ENCODE results near the gene NEDD4L.
"Not testable (repeated sequence)": the region's sequence is repeated elsewhere in the genome, so short reads cannot be mapped to it uniquely, and the experiment has no call there.

The NEDD4L gene

DNA sequence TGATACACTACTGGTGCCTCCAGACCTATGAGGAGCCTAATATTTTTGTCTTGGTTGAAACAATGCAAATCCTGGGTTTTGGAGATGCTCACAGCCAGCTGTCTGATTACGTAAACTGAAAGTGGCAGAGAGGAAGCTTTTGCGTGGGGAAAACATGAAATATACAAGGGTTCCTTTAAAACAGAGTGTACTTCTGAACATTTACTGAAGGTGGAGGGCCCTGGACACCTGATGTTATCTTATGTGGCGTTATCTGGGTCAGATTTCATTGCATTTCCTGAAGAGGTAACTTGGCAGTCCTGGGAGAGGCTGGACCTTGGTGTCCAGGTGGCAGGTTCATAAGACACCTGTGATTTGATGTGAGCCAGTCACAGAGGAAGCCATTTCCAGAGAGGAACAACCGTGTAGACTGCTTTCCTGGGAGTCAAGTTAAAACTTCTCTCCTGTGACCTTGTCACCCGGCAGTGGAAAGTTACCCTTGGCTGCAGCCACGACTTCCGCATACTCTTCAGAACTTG is 105.0 kb downstream of the NEDD4L start:
- no peak for DNase-seq (ENCODE audit: extremely low read depth in 1 of 2, low read depth in 1 of 2)

- DNase-seq (ENCODE audit: extremely low read depth in 1 of 2, low read depth in 1 of 2), result no peak
Observed at GRCh38 chr18:58150772-58151171, 106.7 kb downstream of the NEDD4L start.

- DNase-seq (ENCODE audit: extremely low read depth in 1 of 2, low read depth in 1 of 2), result no peak
Observed at GRCh38 chr18:58152216-58152615, 108.2 kb downstream of the NEDD4L start.

GRCh38 chr18:58152891-58153290 is 108.9 kb downstream of the NEDD4L start:
- no peak for DNase-seq (ENCODE audit: extremely low read depth in 1 of 2, low read depth in 1 of 2)

GRCh38 chr18:58156516-58156915 is 112.5 kb downstream of the NEDD4L start:
- DNase-seq (ENCODE audit: extremely low read depth in 1 of 2, low read depth in 1 of 2), result no peak

- DNase-seq (ENCODE audit: extremely low read depth in 1 of 2, low read depth in 1 of 2), result no peak
Observed at GRCh38 chr18:58157237-58157636, 113.2 kb downstream of the NEDD4L start.

DNA sequence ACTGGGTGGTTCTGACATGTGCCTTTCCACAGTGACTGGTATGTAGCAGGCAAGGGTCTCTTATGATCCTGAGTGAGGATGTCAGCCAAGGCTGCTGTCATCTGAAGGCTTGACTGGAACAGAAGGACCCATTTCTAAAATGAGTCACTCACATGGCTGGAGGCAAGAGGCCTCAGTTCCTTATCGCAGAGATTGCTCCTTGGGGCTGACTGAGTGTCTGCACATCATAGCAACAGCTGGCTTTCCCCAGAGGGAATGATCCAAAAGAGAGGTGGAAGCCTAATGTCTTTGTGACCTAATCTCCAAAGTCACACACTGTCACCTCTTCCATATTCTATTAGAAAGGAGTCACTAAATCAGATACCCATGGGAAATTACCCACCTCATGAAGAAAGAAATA is 114.0 kb downstream of the NEDD4L start:
- DNase-seq (ENCODE audit: extremely low read depth in 1 of 2, low read depth in 1 of 2), result no peak

GRCh38 chr18:58158459-58158858 is 114.4 kb downstream of the NEDD4L start:
- no peak for DNase-seq (ENCODE audit: extremely low read depth in 1 of 2, low read depth in 1 of 2)

GRCh38 chr18:58161659-58162058 is 117.6 kb downstream of the NEDD4L start:
- DNase-seq (ENCODE audit: extremely low read depth in 1 of 2, low read depth in 1 of 2), result no peak

- no peak for DNase-seq (ENCODE audit: extremely low read depth in 1 of 2, low read depth in 1 of 2)
Observed at GRCh38 chr18:58162127-58162526, 118.1 kb downstream of the NEDD4L start.

DNA sequence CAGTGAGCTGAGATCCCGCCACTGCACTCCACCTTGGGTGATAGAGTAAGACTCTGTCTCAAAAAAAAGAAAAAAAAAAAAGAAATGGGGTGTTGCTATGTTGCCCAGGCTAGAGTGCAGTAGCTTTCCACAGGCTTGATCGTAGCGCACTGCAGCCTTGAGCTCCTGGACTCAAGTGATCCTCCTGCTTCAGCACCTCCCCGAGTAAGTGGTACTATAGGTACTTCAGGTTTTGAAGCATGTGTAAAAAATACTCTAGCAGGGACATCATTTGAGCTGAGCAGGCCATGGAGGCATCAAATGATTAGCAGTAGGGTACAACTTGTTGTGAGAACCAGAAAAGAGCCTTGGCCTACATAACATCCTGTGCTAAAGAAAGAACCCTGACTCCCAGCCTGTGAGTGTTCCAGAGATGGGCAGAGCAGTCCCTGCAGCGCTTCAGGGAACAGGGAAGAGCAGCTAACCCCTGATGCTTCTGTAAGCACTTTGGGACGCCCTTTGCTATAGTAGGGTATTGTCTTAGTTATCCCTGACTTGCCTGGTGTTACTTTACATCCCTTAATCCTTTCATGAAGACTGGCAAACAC is 119.1 kb downstream of the NEDD4L start:
- no peak for DNase-seq (ENCODE audit: extremely low read depth in 1 of 2, low read depth in 1 of 2)

DNA sequence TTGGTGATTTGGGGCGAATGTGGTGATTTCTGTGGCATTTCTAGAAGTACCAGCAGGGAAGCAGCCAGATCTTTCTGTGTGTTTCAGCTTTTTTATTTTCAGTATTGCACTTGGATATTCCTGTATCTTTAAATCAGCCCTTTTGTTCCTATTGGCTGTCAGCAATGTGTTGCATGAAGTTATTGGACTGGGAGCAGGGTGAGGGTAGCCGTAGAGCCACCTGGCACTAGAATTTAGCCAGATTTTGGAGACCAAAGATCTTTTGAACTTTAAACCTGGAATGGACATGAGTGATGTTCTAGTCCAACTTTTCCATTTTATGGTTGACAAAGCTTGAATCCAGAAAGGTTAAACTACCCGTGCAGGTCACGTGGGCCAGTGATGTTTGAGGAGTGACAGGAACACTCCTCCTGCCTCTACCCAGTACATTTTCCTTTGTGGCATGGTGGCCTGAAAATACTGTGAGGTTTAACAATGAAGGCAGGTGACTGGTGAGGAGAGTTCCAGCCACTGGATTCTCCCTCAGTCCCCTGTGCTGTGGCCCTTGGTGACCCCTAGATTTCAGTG is 122.3 kb downstream of the NEDD4L start:
- DNase-seq (ENCODE audit: extremely low read depth in 1 of 2, low read depth in 1 of 2), result no peak

DNA sequence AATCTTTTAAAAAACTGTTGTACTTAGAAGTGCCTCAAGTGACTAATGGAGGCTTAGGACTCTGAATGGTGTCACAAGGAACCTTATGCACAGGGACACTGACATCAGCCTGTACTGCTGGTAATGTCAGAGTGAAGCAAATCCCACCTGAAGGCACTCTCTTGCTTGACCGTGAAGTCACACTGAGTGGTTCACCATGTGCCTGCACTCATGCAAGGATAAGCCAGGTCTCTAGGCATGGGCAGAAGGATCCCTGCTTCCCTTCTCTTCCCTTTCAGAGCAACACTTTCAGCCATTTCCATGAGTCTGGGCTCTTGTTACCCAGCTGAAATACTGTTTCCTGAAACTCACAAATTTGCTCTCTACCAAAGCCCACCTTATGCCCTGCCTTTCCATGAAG is 123.0 kb downstream of the NEDD4L start:
- no peak for DNase-seq (ENCODE audit: extremely low read depth in 1 of 2, low read depth in 1 of 2)

GRCh38 chr18:58168221-58168620 is 124.2 kb downstream of the NEDD4L start:
- DNase-seq (ENCODE audit: extremely low read depth in 1 of 2, low read depth in 1 of 2), result no peak

GRCh38 chr18:58168993-58169392 is 125.0 kb downstream of the NEDD4L start:
- no peak for DNase-seq (ENCODE audit: extremely low read depth in 1 of 2, low read depth in 1 of 2)

- DNase-seq (ENCODE audit: extremely low read depth in 1 of 2, low read depth in 1 of 2), result no peak
Observed at GRCh38 chr18:58169472-58169871, 125.4 kb downstream of the NEDD4L start.

- not testable (repeated sequence) for DNase-seq (ENCODE audit: extremely low read depth in 1 of 2, low read depth in 1 of 2)
Observed at GRCh38 chr18:58170036-58170435, 126.0 kb downstream of the NEDD4L start.

DNA sequence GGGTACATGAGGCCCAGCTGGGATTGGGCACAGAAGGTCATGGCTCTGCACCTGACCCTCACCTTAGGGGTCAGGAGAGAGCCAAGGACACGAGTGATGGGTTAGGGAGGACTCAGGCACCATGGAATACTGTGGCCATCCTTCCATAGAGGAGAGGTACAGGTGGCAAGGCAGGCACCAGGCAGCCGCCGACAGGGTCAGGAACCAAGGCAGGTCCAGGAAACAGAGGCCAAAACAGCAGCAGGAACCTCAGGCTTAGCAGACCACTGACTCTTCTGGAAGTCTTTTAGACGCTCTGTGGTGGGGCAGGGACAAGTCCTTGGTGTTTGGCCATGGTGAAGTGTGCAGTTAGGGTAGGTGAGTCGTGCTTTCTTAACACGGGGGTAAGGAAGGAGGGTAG is 128.0 kb downstream of the NEDD4L start:
- DNase-seq (ENCODE audit: extremely low read depth in 1 of 2, low read depth in 1 of 2), result no peak

DNA sequence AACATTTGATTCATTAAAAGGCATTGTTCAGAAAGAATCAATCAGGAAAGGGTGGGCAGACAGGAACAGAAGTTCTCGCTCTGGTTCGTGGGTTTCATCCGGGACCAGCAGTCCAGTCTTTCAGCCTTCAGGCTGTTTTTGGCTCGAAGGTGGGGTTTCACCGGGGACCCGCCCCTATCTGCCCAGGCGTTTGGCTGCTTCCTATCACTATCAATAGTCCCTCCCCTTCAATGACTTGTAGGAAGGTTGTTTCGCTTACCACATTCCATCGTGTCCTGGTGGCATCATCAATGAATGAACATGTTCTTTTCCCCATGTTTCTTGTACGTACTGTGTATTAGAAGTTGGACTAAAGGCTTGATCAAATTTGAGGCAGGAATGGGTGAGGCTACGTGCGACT is 130.3 kb downstream of the NEDD4L start:
- DNase-seq (ENCODE audit: extremely low read depth in 1 of 2, low read depth in 1 of 2), result no peak

- no peak for DNase-seq (ENCODE audit: extremely low read depth in 1 of 2, low read depth in 1 of 2)
Observed at GRCh38 chr18:58175122-58175785, 131.2 kb downstream of the NEDD4L start.

GRCh38 chr18:58175786-58176176 is 131.8 kb downstream of the NEDD4L start:
- DNase-seq (ENCODE audit: extremely low read depth in 1 of 2, low read depth in 1 of 2), result no peak

DNA sequence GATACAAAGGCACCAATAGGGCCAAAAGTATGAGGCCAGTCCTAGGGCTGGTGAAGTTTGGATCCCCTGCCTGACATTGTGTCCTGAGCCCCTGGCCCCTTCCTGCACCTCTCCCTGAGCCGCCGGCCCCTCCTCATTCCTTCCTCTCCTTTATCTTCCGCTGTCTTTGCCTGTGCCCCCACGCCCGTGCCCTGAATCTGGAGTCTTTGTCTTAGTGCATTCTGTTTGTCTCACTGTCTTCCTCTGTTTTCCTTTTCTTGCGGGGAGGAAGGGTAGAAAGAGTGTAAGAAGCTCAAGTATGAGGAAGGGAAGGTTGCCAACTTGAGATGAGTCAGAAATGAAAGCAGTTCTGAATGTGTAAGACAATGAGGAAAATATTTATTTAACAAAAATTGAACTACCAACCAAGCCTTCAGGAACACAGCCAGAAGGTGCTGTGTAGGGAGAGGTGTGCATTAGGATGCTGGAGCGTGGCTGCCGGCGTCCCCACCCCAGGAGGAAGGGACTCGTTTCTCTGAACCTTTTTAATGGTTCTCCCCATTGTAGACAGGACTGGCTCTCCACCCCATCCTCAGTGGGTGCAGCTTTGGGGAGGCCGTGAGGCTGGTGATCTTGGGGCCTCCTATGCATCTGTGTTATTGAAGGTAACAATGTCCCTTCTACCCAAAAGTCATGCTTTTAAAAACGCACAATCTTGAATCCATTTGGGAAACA is 133.1 kb downstream of the NEDD4L start:
- DNase-seq (ENCODE audit: extremely low read depth in 1 of 2, low read depth in 1 of 2), result no peak
